HepG2 (cell line): Measurements from ENCODE around the gene CTSW. TPM values are rescaled to one million over a fixed set of nuclear protein-coding genes. Genes with fewer than 3 reads are reported as not detected.

Source experiments
- GZF1 ChIP-seq: sonication (generic); formaldehyde crosslinking; IDR thresholded peaks from 2 replicates; pipeline ENCODE4 v1.5.1; 2020; ENCODE audit warnings: mild to moderate bottlenecking, missing genetic modification reagents
- HOXA5 ChIP-seq: sonication (generic); formaldehyde crosslinking; IDR thresholded peaks from 2 replicates; pipeline ENCODE4 v1.4.0; 2020; ENCODE audit warnings: missing genetic modification reagents
- HOXA9 ChIP-seq: sonication (generic); formaldehyde crosslinking; IDR thresholded peaks from 2 replicates; pipeline ENCODE4 v1.8.1; 2022; ENCODE audit warnings: missing genetic modification reagents, mild to moderate bottlenecking, moderate library complexity, borderline replicate concordance
- MAFF ChIP-seq: IDR thresholded peaks from 2 replicates; pipeline ENCODE4 v1.6.1; 2011; ENCODE audit warnings: low read depth, low read length, improper control_type of control experiment
- NCOA2 ChIP-seq: sonication (generic); formaldehyde crosslinking; IDR thresholded peaks from 2 replicates; pipeline ENCODE4 v1.8.0; 2022; ENCODE audit warnings: inconsistent platforms
- ZFP1 ChIP-seq: IDR thresholded peaks from 2 replicates; pipeline ENCODE4 v1.6.1; 2016
- ZFP82 ChIP-seq: sonication (generic); formaldehyde crosslinking; IDR thresholded peaks from 2 replicates; pipeline ENCODE4 v1.5.1; 2020; ENCODE audit warnings: mild to moderate bottlenecking, missing genetic modification reagents, borderline replicate concordance
- ZNF263 ChIP-seq: sonication (generic); formaldehyde crosslinking; IDR thresholded peaks from 2 replicates; pipeline ENCODE4 v1.4.0; 2020; ENCODE audit warnings: missing genetic modification reagents
- polyA plus RNA-seq, 8 experiments: library from polyadenylated mRNA; depleted of rRNA in 3 of 8; stranded (reverse) in 7 of 8; unstranded in 1 of 8; fragments of >200 nt; fragmentation: Illumina TruSeq in 4 of 8; extraction: Trizol in 4 of 8; gene quantifications; 2 replicates each; pipeline versions ENCODE4 v1.2.1 to v1.2.3, GENCODE V29; 2011 to 2016; ENCODE audit warnings: low read depth in 4 of 8, missing spikeins in 1 of 8, mixed read lengths in 1 of 8; ENCODE audit not compliant: insufficient read depth in 1 of 8
- total RNA-seq, 5 experiments: library from RNA; depleted of rRNA; stranded (reverse); fragments of >200 nt; fragmentation: Illumina TruSeq; extraction: Trizol; gene quantifications; 2 replicates each; pipeline ENCODE4 v1.2.3, GENCODE V29; 2016; ENCODE audit warnings: low read depth in 1 of 5
- TF ChIP-seq, protein P1 (sequence below): IDR thresholded peaks from 2 replicates; pipeline ENCODE4 v1.4.0; 2020; ENCODE audit warnings: mild to moderate bottlenecking, missing genetic modification reagents
- TF ChIP-seq, protein P2 (sequence below): sonication (generic); formaldehyde crosslinking; IDR thresholded peaks from 2 replicates; pipeline ENCODE4 v1.4.0; 2020; ENCODE audit warnings: missing genetic modification reagents
- TF ChIP-seq, protein P3 (sequence below): IDR thresholded peaks from 2 replicates; pipeline ENCODE4 v1.6.1; 2016; ENCODE audit warnings: control low read depth

Gene CTSW
- total and polyA plus RNA-seq, 2 of the 13 experiments (the other 11 are each of a cell fraction or from before 2014, with no cell fraction given): 0.09 TPM; not detected in 1

DNA sequence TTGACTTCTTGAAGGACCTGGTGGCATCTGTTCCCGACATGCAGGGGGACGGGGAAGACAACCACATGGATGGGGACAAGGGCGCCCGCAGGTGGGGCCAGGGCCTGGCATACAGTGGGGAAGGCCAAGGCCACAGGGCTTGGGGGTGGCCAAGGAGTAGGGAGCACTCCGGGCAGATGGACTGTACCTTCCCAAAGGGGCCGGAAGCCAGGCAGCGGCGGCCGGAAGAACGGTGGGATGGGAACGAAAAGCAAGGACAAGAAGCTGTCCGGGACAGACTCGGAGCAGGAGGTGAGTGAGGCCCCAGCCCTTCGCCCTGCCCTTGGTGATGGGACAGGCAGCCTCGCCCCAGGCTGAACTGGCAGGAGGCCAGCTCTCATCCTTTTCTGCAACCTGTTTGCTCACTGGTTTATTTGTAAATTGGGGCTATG is 40.8 kb downstream of the CTSW start (continued):
- TF ChIP-seq, protein P1, sequence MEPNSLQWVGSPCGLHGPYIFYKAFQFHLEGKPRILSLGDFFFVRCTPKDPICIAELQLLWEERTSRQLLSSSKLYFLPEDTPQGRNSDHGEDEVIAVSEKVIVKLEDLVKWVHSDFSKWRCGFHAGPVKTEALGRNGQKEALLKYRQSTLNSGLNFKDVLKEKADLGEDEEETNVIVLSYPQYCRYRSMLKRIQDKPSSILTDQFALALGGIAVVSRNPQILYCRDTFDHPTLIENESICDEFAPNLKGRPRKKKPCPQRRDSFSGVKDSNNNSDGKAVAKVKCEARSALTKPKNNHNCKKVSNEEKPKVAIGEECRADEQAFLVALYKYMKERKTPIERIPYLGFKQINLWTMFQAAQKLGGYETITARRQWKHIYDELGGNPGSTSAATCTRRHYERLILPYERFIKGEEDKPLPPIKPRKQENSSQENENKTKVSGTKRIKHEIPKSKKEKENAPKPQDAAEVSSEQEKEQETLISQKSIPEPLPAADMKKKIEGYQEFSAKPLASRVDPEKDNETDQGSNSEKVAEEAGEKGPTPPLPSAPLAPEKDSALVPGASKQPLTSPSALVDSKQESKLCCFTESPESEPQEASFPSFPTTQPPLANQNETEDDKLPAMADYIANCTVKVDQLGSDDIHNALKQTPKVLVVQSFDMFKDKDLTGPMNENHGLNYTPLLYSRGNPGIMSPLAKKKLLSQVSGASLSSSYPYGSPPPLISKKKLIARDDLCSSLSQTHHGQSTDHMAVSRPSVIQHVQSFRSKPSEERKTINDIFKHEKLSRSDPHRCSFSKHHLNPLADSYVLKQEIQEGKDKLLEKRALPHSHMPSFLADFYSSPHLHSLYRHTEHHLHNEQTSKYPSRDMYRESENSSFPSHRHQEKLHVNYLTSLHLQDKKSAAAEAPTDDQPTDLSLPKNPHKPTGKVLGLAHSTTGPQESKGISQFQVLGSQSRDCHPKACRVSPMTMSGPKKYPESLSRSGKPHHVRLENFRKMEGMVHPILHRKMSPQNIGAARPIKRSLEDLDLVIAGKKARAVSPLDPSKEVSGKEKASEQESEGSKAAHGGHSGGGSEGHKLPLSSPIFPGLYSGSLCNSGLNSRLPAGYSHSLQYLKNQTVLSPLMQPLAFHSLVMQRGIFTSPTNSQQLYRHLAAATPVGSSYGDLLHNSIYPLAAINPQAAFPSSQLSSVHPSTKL (CRISPR knock-in tag): no peak
- no peak for TF ChIP-seq ZFP82
- no peak for TF ChIP-seq MAFF
- TF ChIP-seq HOXA5 (CRISPR knock-in tag): no peak
- no peak for TF ChIP-seq GZF1 (CRISPR knock-in tag)
- 0 out of 2 replicates have a peak, but pooled peaks have one; percentile 12 for TF ChIP-seq ZNF263
- TF ChIP-seq, protein P2, sequence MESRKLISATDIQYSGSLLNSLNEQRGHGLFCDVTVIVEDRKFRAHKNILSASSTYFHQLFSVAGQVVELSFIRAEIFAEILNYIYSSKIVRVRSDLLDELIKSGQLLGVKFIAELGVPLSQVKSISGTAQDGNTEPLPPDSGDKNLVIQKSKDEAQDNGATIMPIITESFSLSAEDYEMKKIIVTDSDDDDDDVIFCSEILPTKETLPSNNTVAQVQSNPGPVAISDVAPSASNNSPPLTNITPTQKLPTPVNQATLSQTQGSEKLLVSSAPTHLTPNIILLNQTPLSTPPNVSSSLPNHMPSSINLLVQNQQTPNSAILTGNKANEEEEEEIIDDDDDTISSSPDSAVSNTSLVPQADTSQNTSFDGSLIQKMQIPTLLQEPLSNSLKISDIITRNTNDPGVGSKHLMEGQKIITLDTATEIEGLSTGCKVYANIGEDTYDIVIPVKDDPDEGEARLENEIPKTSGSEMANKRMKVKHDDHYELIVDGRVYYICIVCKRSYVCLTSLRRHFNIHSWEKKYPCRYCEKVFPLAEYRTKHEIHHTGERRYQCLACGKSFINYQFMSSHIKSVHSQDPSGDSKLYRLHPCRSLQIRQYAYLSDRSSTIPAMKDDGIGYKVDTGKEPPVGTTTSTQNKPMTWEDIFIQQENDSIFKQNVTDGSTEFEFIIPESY (CRISPR knock-in tag): no peak
- TF ChIP-seq ZFP1 (CRISPR knock-in tag): no peak
- TF ChIP-seq, protein P3, sequence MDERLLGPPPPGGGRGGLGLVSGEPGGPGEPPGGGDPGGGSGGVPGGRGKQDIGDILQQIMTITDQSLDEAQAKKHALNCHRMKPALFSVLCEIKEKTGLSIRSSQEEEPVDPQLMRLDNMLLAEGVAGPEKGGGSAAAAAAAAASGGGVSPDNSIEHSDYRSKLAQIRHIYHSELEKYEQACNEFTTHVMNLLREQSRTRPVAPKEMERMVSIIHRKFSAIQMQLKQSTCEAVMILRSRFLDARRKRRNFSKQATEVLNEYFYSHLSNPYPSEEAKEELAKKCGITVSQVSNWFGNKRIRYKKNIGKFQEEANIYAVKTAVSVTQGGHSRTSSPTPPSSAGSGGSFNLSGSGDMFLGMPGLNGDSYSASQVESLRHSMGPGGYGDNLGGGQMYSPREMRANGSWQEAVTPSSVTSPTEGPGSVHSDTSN (CRISPR knock-in tag): no peak
- no peak for TF ChIP-seq HOXA9 (CRISPR knock-in tag)
- no peak for TF ChIP-seq NCOA2 (CRISPR knock-in tag)
